ENCODE data around the gene NBPF9.
"Not testable (repeated sequence)": the region's sequence is repeated elsewhere in the genome, so short reads cannot be mapped to it uniquely, and the experiment has no call there.

Gene NBPF9

GRCh38 chr1:149103109-149104081 lies at the start of gene NBPF9:
Gene NBPF9, minus strand, starts transcription at chr1:149103551. Its CDS starts 21,412 bp downstream, at chr1:149082139.
- not testable (repeated sequence) for DNase-seq (ENCODE audit: low spot score)

- not testable (repeated sequence) for DNase-seq (ENCODE audit: low spot score)
Observed at GRCh38 chr1:149149909-149150308, 46.6 kb upstream of the NBPF9 start.

- DNase-seq (ENCODE audit: low spot score) = not testable (repeated sequence)
Observed at GRCh38 chr1:149137585-149137984, 34.2 kb upstream of the NBPF9 start.

- not testable (repeated sequence) for DNase-seq (ENCODE audit: low spot score)
Observed at GRCh38 chr1:149130938-149131337, 27.6 kb upstream of the NBPF9 start.

- DNase-seq (ENCODE audit: low spot score) = not testable (repeated sequence)
Observed at GRCh38 chr1:149129245-149129644, 25.9 kb upstream of the NBPF9 start.

- DNase-seq (ENCODE audit: low spot score) = not testable (repeated sequence)
Observed at GRCh38 chr1:149126555-149127145, 23.3 kb upstream of the NBPF9 start.

GRCh38 chr1:149123948-149124926 lies 20.9 kb upstream of the NBPF9 start:
- DNase-seq (ENCODE audit: low spot score) = not testable (repeated sequence)

GRCh38 chr1:149112828-149113227 lies 9.5 kb upstream of the NBPF9 start:
- not testable (repeated sequence) for DNase-seq (ENCODE audit: low spot score)

GRCh38 chr1:149110343-149110742 lies 7.0 kb upstream of the NBPF9 start:
- DNase-seq (ENCODE audit: low spot score) = not testable (repeated sequence)

GRCh38 chr1:149102574-149102973 lies 777 bp downstream of the NBPF9 start:
- DNase-seq (ENCODE audit: low spot score) = not testable (repeated sequence)

- DNase-seq (ENCODE audit: low spot score) = not testable (repeated sequence)
Observed at GRCh38 chr1:149098276-149098675, 5.1 kb downstream of the NBPF9 start.

GRCh38 chr1:149093155-149093554 lies 10.2 kb downstream of the NBPF9 start:
- DNase-seq (ENCODE audit: low spot score) = not testable (repeated sequence)

GRCh38 chr1:149075505-149076127 lies 27.7 kb downstream of the NBPF9 start:
- DNase-seq (ENCODE audit: low spot score) = not testable (repeated sequence)

- DNase-seq (ENCODE audit: low spot score) = not testable (repeated sequence)
Observed at GRCh38 chr1:149064611-149065010, 38.7 kb downstream of the NBPF9 start.

- DNase-seq (ENCODE audit: low spot score) = not testable (repeated sequence)
Observed at GRCh38 chr1:149043056-149043455, 60.3 kb downstream of the NBPF9 start.

- not testable (repeated sequence) for DNase-seq (ENCODE audit: low spot score)
Observed at GRCh38 chr1:149033916-149034315, 69.4 kb downstream of the NBPF9 start.

- DNase-seq (ENCODE audit: low spot score) = not testable (repeated sequence)
Observed at GRCh38 chr1:149024327-149024726, 79.0 kb downstream of the NBPF9 start.

GRCh38 chr1:149018577-149018976 lies 84.8 kb downstream of the NBPF9 start:
- not testable (repeated sequence) for DNase-seq (ENCODE audit: low spot score)

- DNase-seq (ENCODE audit: low spot score) = not testable (repeated sequence)
Observed at GRCh38 chr1:149016626-149017025, 86.7 kb downstream of the NBPF9 start.

- DNase-seq (ENCODE audit: low spot score) = not testable (repeated sequence)
Observed at GRCh38 chr1:149015522-149015921, 87.8 kb downstream of the NBPF9 start.

- DNase-seq (ENCODE audit: low spot score) = not testable (repeated sequence)
Observed at GRCh38 chr1:149013513-149013912, 89.8 kb downstream of the NBPF9 start.

Data from AG08395 (cell line).